HUES48 (cell line): ENCODE data around the gene MALRD1.

Experiments
- H3K27ac ChIP-seq: one replicate; pipeline ENCODE4 v1.7.0; 2013; ENCODE audit warnings: low read depth, low read length, inconsistent platforms
- H3K27me3 ChIP-seq: 2 replicates; pipeline ENCODE4 v1.6.1; 2013; ENCODE audit warnings: mild to moderate bottlenecking, low read length; ENCODE audit not compliant: control insufficient read depth, insufficient read depth
- H3K36me3 ChIP-seq: 2 replicates; pipeline ENCODE4 v1.6.1; 2013; ENCODE audit warnings: low read length; ENCODE audit not compliant: control insufficient read depth, insufficient read depth
- H3K4me1 ChIP-seq: 2 replicates; pipeline ENCODE4 v1.6.1; 2013; ENCODE audit warnings: mild to moderate bottlenecking, low read length; ENCODE audit not compliant: control insufficient read depth, insufficient read depth
- H3K4me3 ChIP-seq: 2 replicates; pipeline ENCODE4 v1.5.1; 2013; ENCODE audit warnings: mild to moderate bottlenecking, low read depth, low read length
- H3K9ac ChIP-seq: 2 replicates; pipeline ENCODE4 v1.6.1; 2013; ENCODE audit warnings: mild to moderate bottlenecking, low read depth, low read length, moderate library complexity
- H3K9me3 ChIP-seq: 2 replicates; pipeline ENCODE4 v1.6.1; 2013; ENCODE audit warnings: low read length; ENCODE audit not compliant: control insufficient read depth, insufficient read depth

MALRD1 gene

DNA sequence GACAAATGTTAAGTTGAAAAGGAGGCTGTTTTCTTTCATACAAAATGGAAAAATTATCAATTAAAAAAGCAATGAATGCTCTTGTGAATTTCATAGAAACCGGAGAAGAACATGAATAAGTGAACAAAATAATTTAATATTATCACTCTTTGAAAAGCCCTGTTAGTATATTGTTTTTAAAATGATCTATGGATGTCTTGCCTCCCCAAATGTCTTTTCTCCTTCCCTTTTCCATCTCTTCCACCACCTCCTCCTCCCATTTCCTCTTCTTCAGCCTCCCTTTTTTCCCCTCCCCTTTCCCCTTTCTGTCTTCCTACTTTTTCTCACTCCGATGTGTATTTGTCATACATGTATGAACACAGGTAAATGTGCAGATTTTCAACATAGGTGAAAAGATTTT, 234.7 kb downstream of the MALRD1 start:
- H3K9ac ChIP-seq: no peak overlapping the region
- no peaks in the 10 kb centered on the region for H3K9me3 ChIP-seq
- H3K27me3 ChIP-seq: no peaks in the 10 kb centered on the region
- no peak overlapping the region for H3K4me3 ChIP-seq
- H3K36me3 ChIP-seq: no peaks in the 10 kb centered on the region
- H3K27ac ChIP-seq: no peak overlapping the region
- H3K4me1 ChIP-seq: no peaks in the 10 kb centered on the region

DNA sequence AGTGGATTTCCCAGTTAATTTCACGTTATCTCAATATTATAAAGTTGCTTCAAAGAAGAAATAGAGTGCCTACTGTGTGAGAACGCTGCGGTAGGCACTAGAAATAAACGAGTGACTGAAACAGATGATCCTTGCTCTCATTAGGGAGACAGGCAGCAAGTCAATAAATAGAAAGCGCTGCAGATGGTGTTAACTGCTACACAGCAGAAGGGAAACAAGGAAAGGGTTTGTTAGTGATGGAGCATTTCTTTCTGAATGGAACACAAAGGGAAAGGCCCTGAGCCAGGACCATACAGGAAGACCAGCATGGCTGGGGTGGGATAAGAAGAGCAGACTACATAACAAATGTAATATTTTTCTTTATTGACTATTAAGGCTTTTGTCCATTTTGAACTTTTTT, 235.2 kb downstream of the MALRD1 start:
- H3K27ac ChIP-seq: no peak overlapping the region
- no peaks in the 10 kb centered on the region for H3K9me3 ChIP-seq
- H3K9ac ChIP-seq: no peak overlapping the region
- H3K4me1 ChIP-seq: no peaks in the 10 kb centered on the region
- H3K36me3 ChIP-seq: no peaks in the 10 kb centered on the region
- H3K4me3 ChIP-seq: no peak overlapping the region
- no peaks in the 10 kb centered on the region for H3K27me3 ChIP-seq

DNA sequence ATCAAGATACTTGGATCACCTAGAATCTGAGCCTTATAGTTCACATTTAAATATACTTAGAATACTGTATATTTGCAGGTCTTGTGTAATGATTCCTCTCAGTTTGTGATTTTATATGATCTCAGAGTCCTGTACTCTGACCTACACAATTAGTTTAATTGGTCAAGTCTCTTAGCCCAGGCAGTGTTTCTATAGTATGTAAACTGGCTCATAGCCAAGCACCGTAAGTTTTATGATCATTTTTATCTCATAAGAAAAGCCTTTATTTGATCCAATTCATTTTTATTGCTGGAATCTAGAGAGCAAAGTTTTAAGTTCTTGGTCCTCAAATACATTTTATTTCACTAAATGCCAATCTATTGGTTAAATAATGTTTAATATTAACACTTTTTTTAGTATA, 242.2 kb downstream of the MALRD1 start:
- no peaks in the 10 kb centered on the region for H3K36me3 ChIP-seq
- H3K9me3 ChIP-seq: no peaks in the 10 kb centered on the region
- H3K4me3 ChIP-seq: no peak overlapping the region
- no peaks in the 10 kb centered on the region for H3K27me3 ChIP-seq
- H3K9ac ChIP-seq: no peak overlapping the region
- no peak overlapping the region for H3K27ac ChIP-seq
- no peaks in the 10 kb centered on the region for H3K4me1 ChIP-seq

DNA sequence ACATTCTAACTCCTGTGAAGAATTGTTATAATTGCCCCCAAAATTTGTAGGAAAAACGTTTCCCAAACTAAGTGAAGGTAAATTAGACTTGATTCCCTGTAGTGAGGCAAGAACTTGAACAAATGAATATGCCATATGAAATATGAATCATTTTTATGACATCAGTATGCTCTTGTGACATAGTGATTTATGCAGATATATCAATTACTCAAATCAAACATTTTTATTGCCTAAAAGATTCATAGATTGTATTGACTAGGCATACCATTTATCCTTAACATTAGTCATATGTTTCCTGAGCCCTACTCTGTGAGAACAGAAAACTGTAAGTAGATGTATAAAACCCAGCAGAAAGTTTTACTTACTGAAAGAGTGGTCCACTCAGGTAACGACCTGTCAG, 245.6 kb downstream of the MALRD1 start:
- Histone ChIP-seq H3K27ac (no peak overlapping the region), H3K9me3 (no peaks in the 10 kb centered on the region)

GRCh38 chr10:19299645-19300044, 251.0 kb downstream of the MALRD1 start:
- Histone ChIP-seq H3K4me1 (peaks cover 9% of the 10 kb centered on the region), H3K27ac (no peak overlapping the region), H3K36me3 (no peaks in the 10 kb centered on the region), H3K9me3 (no peaks in the 10 kb centered on the region), H3K4me3 (no peak overlapping the region), H3K9ac (no peak overlapping the region), H3K27me3 (no peaks in the 10 kb centered on the region)

More for the DNA sequence above, 245.6 kb downstream of the MALRD1 start:
- Histone ChIP-seq H3K36me3 (no peaks in the 10 kb centered on the region), H3K27me3 (no peaks in the 10 kb centered on the region), H3K4me3 (no peak overlapping the region), H3K9ac (no peak overlapping the region), H3K4me1 (peaks cover 9% of the 10 kb centered on the region)

DNA sequence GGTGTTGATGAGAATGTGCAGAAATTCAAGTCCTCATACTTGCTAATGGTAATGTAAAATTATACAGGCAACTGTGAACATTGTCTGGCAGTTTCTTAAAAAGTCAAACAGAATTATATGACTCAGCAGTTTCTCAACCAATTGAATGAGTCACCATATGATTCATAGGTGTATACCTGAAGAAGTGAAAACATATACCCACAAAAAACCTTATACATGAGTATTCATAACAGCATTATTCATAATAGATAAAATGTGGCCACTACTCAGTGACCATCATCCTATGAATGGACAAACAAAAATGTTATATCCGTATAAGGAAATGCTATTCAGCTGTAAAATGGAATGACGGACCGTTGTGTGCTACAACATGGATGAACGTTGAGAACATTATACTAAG, 253.5 kb downstream of the MALRD1 start:
- no peak overlapping the region for H3K9ac ChIP-seq
- no peaks in the 10 kb centered on the region for H3K36me3 ChIP-seq
- no peak overlapping the region for H3K27ac ChIP-seq
- no peak overlapping the region for H3K4me3 ChIP-seq
- peaks cover 9% of the 10 kb centered on the region for H3K4me1 ChIP-seq
- no peaks in the 10 kb centered on the region for H3K9me3 ChIP-seq
- no peaks in the 10 kb centered on the region for H3K27me3 ChIP-seq

DNA sequence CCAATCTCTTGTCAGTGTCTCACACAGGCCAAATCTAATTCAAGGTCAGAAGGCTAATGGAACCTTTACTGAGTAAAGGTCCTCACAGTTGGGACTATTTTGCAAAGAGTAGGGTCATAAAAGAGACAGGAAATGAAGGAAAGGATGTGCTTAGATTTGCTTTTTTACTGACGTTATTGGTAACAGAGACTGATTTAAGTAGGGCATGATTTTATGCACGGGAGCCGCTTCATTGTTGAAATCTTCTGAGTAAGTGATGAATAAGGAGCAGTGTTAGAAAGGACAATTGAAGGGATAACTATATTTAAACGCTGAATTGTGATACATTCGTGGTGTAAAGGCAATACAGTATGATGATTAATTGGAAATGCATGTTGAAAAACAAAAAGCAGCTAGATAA, 261.5 kb downstream of the MALRD1 start:
- no peaks in the 10 kb centered on the region; the same call in 1 of the 2 replicates for H3K4me1 ChIP-seq
- no peaks in the 10 kb centered on the region for H3K27me3 ChIP-seq
- no peak overlapping the region for H3K27ac ChIP-seq
- H3K9me3 ChIP-seq: no peaks in the 10 kb centered on the region
- no peaks in the 10 kb centered on the region for H3K36me3 ChIP-seq
- no peak overlapping the region for H3K4me3 ChIP-seq
- H3K9ac ChIP-seq: no peak overlapping the region

GRCh38 chr10:19316204-19316870, 267.7 kb downstream of the MALRD1 start:
- Histone ChIP-seq H3K4me3 (no peak overlapping the region), H3K4me1 (no peaks in the 10 kb centered on the region), H3K36me3 (no peaks in the 10 kb centered on the region), H3K9ac (no peak overlapping the region), H3K27me3 (no peaks in the 10 kb centered on the region), H3K9me3 (no peaks in the 10 kb centered on the region), H3K27ac (no peak overlapping the region)

DNA sequence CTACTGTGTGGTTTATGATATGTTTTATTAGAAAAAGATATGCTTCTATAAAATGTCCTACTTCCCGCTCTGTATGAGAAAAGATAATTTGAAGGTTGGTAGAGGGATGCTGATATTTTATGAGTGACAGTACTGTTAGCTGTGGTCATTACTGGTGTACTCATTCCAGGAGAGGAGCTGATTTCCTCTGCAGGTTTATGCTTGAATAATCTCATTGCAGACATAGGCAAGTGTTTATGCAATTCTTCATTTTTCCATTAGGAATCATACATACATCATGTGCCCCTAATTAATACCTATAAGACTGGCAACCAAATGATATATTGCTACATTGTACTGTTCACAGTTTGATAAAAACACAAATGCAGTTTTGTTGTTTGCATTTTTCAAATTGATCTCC, 269.4 kb downstream of the MALRD1 start:
- no peaks in the 10 kb centered on the region for H3K9me3 ChIP-seq
- H3K27ac ChIP-seq: no peak overlapping the region
- no peaks in the 10 kb centered on the region for H3K36me3 ChIP-seq
- H3K4me3 ChIP-seq: no peak overlapping the region
- H3K4me1 ChIP-seq: no peaks in the 10 kb centered on the region
- H3K9ac ChIP-seq: no peak overlapping the region
- H3K27me3 ChIP-seq: no peaks in the 10 kb centered on the region

DNA sequence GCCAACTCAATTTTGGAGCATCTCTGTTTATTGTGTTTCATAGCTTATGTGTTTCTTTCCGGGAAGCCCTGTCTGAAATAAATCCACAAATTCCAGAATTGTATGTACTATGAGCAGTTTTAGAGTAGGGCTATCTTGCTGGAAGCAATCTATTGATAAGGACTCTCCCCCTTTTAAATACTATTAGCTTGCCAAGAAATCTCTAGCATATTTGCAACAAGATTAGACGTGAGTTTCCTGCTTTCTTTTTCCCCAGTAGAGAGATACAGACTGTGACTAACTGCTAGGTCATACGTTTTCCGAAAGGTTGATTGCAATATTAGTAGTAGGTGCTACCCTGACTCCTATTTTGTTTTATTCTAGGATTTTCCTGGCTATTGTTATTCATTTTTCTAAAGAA, 277.0 kb downstream of the MALRD1 start:
- Histone ChIP-seq H3K36me3 (no peaks in the 10 kb centered on the region), H3K27ac (no peak overlapping the region), H3K9me3 (no peaks in the 10 kb centered on the region), H3K4me1 (no peaks in the 10 kb centered on the region), H3K9ac (no peak overlapping the region), H3K4me3 (no peak overlapping the region), H3K27me3 (no peaks in the 10 kb centered on the region)

DNA sequence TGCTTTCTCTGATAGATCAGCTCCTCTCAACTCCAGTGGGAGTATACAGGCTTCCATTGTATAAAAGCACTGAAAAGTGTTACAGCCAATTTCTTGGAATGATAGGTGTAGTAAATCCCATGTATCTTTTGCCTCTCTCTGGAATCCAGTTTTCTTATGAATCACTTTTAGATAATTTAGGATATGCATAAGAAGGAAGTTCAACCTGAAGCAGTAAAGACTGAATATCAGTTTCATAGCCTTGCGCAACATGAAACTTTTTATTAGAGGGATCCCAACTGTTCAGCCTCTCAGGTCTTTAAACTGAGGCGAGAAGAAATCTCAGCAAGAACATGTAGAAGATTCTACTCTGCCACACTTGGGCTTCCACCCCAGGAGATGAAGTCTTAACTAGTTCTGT, 280.0 kb downstream of the MALRD1 start:
- Histone ChIP-seq H3K27me3 (no peaks in the 10 kb centered on the region), H3K27ac (no peak overlapping the region), H3K4me1 (no peaks in the 10 kb centered on the region), H3K9me3 (no peaks in the 10 kb centered on the region), H3K4me3 (no peak overlapping the region), H3K36me3 (no peaks in the 10 kb centered on the region), H3K9ac (no peak overlapping the region)

DNA sequence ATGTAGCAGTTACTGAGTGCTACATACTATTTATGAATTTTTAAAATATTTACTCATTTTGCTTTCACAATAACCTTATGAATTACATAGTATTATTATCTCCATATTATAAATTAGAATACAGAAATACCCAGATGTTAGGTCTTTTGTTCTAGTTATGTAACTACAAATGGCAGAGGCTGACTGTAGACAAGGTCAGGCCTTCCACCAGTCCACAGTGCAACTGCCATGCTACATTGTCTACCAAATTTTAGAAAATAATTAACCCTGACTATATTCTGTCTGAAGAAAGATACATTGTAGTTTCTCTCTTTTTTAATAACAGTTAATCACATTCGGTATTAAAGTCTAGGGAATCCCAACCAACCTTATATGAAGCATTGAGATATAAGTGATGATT, 280.9 kb downstream of the MALRD1 start:
- Histone ChIP-seq H3K9me3 (no peaks in the 10 kb centered on the region), H3K4me1 (no peaks in the 10 kb centered on the region), H3K9ac (no peak overlapping the region), H3K27ac (no peak overlapping the region), H3K36me3 (no peaks in the 10 kb centered on the region), H3K4me3 (no peak overlapping the region), H3K27me3 (no peaks in the 10 kb centered on the region)
